NCI-H526 (cell line): ENCODE results near the gene MTARC2.

ENCODE experiments used
- DNase-seq, 2 experiments: peaks; one replicate each; lab custom pipeline; 2025; lab: John Stamatoyannopoulos, UW

Gene MTARC2

GRCh38 chr1:220827445-220828178, 79.5 kb downstream of the MTARC2 start:
- no peak for DNase-seq

GRCh38 chr1:220828179-220828490, 80.0 kb downstream of the MTARC2 start:
- no peak for DNase-seq

- DNase-seq: no peak
Observed at GRCh38 chr1:220828950-220829586, 80.9 kb downstream of the MTARC2 start.

GRCh38 chr1:220833436-220833835, 85.3 kb downstream of the MTARC2 start:
- DNase-seq: no peak
